MM.1S (cell line): ENCODE results near the gene PNPLA6.
"Not testable (repeated sequence)": the region's sequence is repeated elsewhere in the genome, so short reads cannot be mapped to it uniquely, and the experiment has no call there.

Source experiments
- DNase-seq: peaks from one replicate; pipeline ENCODE4 v3.0.0-alpha.2; 2015
- H2AFZ ChIP-seq: fragments of 300-600 bp; sonication (generic); 2 replicates; pipeline ENCODE4 v1.6.0; 2016; ENCODE audit warnings: antibody characterized with exemption, low read length
- H3F3A ChIP-seq: fragments of 300-600 bp; sonication (generic); 2 replicates; pipeline ENCODE4 v1.6.1; 2016; ENCODE audit warnings: mild to moderate bottlenecking, antibody characterized with exemption, low read length, moderate library complexity, mixed read lengths; ENCODE audit not compliant: insufficient read depth
- H3K27ac ChIP-seq: fragments of 300-600 bp; sonication (generic); 2 replicates; pipeline ENCODE4 v1.5.1; 2016; ENCODE audit warnings: mild to moderate bottlenecking, low read length
- H3K27me3 ChIP-seq: fragments of 300-600 bp; sonication (generic); replicated peaks from 2 replicates; pipeline ENCODE4 v1.6.0; 2016; ENCODE audit warnings: low read length; ENCODE audit not compliant: insufficient read depth
- H3K36me3 ChIP-seq: fragments of 300-600 bp; sonication (generic); replicated peaks from 2 replicates; pipeline ENCODE4 v1.6.1; 2016; ENCODE audit warnings: mild to moderate bottlenecking, low read length, mixed read lengths; ENCODE audit not compliant: insufficient read depth
- H3K4me1 ChIP-seq: fragments of 300-600 bp; sonication (generic); 2 replicates; pipeline ENCODE4 v1.6.1; 2016; ENCODE audit warnings: low read length, mixed read lengths
- H3K4me2 ChIP-seq: fragments of 300-600 bp; sonication (generic); 2 replicates; pipeline ENCODE4 v1.6.0; 2016; ENCODE audit warnings: low read depth, low read length
- H3K4me3 ChIP-seq: fragments of 300-600 bp; sonication (generic); 2 replicates; pipeline ENCODE4 v1.5.1; 2016; ENCODE audit warnings: low read length, mixed read lengths
- H3K79me2 ChIP-seq: fragments of 300-600 bp; sonication (generic); 2 replicates; pipeline ENCODE4 v1.6.1; 2016; ENCODE audit warnings: mixed run types, low read length, mixed read lengths
- H3K9ac ChIP-seq: fragments of 300-600 bp; sonication (generic); 2 replicates; pipeline ENCODE4 v1.6.1; 2016; ENCODE audit warnings: low read length, mixed read lengths
- H3K9me2 ChIP-seq: fragments of 300-600 bp; sonication (generic); replicated peaks from 2 replicates; pipeline ENCODE4 v1.6.1; 2016; ENCODE audit warnings: mild to moderate bottlenecking, low read length, mixed read lengths; ENCODE audit not compliant: insufficient read depth
- H3K9me3 ChIP-seq: fragments of 300-600 bp; sonication (generic); replicated peaks from 2 replicates; pipeline ENCODE4 v1.6.1; 2016; ENCODE audit warnings: mild to moderate bottlenecking, low read length, mixed read lengths; ENCODE audit not compliant: insufficient read depth
- H4K20me1 ChIP-seq: fragments of 300-600 bp; sonication (generic); 2 replicates; pipeline ENCODE4 v1.6.1; 2016; ENCODE audit warnings: mild to moderate bottlenecking, low read length, moderate library complexity, mixed read lengths; ENCODE audit not compliant: insufficient read depth
- EZH2 ChIP-seq: fragments of 300-600 bp; sonication (generic); optimal IDR thresholded peaks from 2 replicates; pipeline ENCODE3; 2017; ENCODE audit warnings: low read depth, mild to moderate bottlenecking, antibody characterized with exemption, low read length, mixed read lengths
- EZH2phosphoT487 ChIP-seq: fragments of 300-600 bp; sonication (generic); IDR thresholded peaks from 2 replicates; pipeline ENCODE4 v1.6.1; 2018; ENCODE audit warnings: antibody characterized with exemption, low read length
- TF ChIP-seq, protein P1 (sequence below): fragments of 300-600 bp; sonication (generic); IDR thresholded peaks from 2 replicates; pipeline ENCODE4 v1.5.1; 2016; ENCODE audit warnings: antibody characterized with exemption, low read length, mixed read lengths

PNPLA6 gene

DNA sequence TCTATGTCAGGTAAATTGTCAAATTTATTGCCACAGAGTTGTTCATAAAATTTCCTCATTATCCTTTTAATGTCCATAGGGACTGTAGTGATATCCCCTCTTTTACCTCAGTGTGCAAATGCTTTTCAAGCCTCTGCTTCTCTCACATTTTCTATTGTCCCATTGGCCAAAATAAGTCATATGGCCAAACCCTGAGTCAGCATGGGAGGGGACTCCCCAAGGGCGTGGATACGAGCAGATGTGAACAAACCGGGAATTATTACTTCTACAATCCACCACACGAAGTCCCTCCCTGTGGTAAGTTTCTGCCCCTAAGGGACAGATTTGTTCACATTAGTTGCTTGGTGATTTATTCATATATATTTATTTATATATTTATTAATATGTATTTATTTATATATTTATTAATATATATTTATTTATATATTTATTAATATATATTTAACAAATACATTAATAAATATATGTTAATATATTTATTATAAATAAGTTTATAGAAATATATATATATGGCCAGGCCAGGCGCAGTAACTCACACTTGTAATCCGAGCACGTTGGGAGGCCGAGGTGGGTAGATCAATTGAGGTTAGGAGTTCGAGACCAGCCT lies 40.0 kb downstream of the PNPLA6 start:
- Histone ChIP-seq H3K9me2 (no peaks in the 10 kb centered on the region), H3K79me2 (no peaks in the 10 kb centered on the region), H3K36me3 (no peaks in the 10 kb centered on the region), H4K20me1 (no peaks in the 10 kb centered on the region), H3K4me1 (no peaks in the 10 kb centered on the region), H3K4me2 (no peak overlapping the region), H3F3A (no peaks in the 10 kb centered on the region), H3K4me3 (no peak overlapping the region), H3K9ac (no peak overlapping the region), H3K9me3 (no peaks in the 10 kb centered on the region), H3K27me3 (peaks cover 93% of the 10 kb centered on the region), H2AFZ (no peak overlapping the region), H3K27ac (no peak overlapping the region)
- DNase-seq: no peak
- TF ChIP-seq EZH2phosphoT487: no peak
- TF ChIP-seq, protein P1, sequence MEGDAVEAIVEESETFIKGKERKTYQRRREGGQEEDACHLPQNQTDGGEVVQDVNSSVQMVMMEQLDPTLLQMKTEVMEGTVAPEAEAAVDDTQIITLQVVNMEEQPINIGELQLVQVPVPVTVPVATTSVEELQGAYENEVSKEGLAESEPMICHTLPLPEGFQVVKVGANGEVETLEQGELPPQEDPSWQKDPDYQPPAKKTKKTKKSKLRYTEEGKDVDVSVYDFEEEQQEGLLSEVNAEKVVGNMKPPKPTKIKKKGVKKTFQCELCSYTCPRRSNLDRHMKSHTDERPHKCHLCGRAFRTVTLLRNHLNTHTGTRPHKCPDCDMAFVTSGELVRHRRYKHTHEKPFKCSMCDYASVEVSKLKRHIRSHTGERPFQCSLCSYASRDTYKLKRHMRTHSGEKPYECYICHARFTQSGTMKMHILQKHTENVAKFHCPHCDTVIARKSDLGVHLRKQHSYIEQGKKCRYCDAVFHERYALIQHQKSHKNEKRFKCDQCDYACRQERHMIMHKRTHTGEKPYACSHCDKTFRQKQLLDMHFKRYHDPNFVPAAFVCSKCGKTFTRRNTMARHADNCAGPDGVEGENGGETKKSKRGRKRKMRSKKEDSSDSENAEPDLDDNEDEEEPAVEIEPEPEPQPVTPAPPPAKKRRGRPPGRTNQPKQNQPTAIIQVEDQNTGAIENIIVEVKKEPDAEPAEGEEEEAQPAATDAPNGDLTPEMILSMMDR: no peak
- no peak for TF ChIP-seq EZH2

DNA sequence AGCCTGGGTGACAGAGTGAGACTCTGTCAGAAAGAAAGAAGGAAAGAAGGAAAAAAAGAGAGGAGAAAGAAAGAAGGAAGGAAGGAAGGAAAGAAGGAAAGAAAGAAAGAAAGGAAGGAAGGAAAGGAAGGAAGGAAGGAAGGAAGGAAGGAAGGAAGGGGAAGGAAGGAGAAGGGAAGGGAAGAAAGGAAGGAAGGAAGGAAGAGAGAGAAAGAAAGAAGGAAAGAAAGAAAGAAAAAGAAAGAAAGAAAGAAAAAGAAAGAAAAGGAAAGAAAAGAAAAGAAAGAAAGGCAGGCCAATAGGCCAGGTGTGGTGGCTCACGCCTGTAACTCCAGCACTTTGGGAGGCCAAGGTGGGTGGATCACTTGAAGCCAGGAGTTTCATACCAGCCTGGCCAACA lies 41.9 kb downstream of the PNPLA6 start:
- not testable (repeated sequence) for H3K27ac ChIP-seq, H3K9me2 ChIP-seq, H3K4me2 ChIP-seq, H3K4me3 ChIP-seq, H2AFZ ChIP-seq, H3K4me1 ChIP-seq, H3K9me3 ChIP-seq, H4K20me1 ChIP-seq, H3F3A ChIP-seq, H3K9ac ChIP-seq, H3K36me3 ChIP-seq, DNase-seq, H3K79me2 ChIP-seq
- peaks cover 89% of the 10 kb centered on the region for H3K27me3 ChIP-seq

DNA sequence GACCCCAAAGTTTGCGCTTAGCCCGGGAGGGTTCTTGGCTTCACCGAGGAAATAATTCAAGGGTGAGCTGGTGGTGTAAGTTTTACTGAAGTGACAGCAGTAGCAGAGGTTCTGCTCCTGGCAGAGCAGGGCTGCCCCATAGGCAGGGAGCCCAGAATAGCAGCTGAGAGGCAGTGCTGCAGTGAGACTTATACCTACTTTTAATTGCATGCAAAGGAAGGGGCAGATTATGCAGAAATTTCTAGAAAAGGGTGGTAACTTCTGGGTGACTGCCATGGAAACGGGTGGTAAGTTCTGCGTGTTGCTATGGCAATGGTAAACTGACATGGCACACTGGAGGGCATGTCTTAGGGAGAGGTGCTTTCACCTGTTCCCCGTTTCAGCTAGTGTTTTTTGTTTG lies 42.6 kb downstream of the PNPLA6 start:
- Histone ChIP-seq H3K9ac (no peak overlapping the region), H3K4me2 (no peak overlapping the region), H3K27me3 (peaks cover 89% of the 10 kb centered on the region), H3F3A (no peaks in the 10 kb centered on the region), H3K36me3 (no peaks in the 10 kb centered on the region), H3K9me2 (no peaks in the 10 kb centered on the region), H4K20me1 (no peaks in the 10 kb centered on the region), H2AFZ (no peak overlapping the region), H3K4me3 (no peak overlapping the region), H3K27ac (no peak overlapping the region), H3K79me2 (no peaks in the 10 kb centered on the region), H3K9me3 (no peaks in the 10 kb centered on the region), H3K4me1 (no peaks in the 10 kb centered on the region)
- no peak for DNase-seq
- TF ChIP-seq EZH2phosphoT487: no peak
- TF ChIP-seq EZH2: no peak
- TF ChIP-seq, protein P1: no peak

DNA sequence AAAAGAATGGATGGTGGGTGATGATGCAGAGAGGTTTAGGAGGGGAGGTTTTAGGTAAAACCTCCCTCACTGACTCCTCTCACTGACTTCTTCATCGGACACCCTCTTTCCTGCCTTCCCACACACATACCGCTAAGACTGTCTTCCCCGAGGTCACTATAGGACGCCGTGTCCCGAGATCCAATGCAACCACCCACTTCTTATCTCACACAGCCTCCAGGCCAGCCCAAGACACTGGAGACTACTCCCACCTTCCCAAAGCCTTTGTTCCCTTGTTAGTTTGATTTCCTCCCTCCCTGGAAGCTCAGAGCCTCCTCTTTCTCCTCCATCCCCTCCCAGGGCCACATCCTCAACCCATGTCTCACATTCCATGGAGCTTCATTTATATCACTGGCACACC lies 43.7 kb downstream of the PNPLA6 start:
- H3K79me2 ChIP-seq: no peaks in the 10 kb centered on the region
- TF ChIP-seq EZH2phosphoT487 (no peak), EZH2 (no peak)
- TF ChIP-seq, protein P1: no peak
- H3K4me2 ChIP-seq: no peak overlapping the region
- H3K9me3 ChIP-seq: no peaks in the 10 kb centered on the region
- DNase-seq: no peak
- H2AFZ ChIP-seq: no peak overlapping the region
- H3F3A ChIP-seq: no peaks in the 10 kb centered on the region
- H3K36me3 ChIP-seq: no peaks in the 10 kb centered on the region
- H3K9me2 ChIP-seq: no peaks in the 10 kb centered on the region
- H3K9ac ChIP-seq: no peak overlapping the region
- no peaks in the 10 kb centered on the region for H4K20me1 ChIP-seq
- H3K4me3 ChIP-seq: no peak overlapping the region
- H3K27ac ChIP-seq: no peak overlapping the region
- H3K4me1 ChIP-seq: no peaks in the 10 kb centered on the region
- peaks cover 89% of the 10 kb centered on the region for H3K27me3 ChIP-seq
